ENCODE measurements around the gene PARN.

GRCh38 chr16:14449334-14449733 lies 180.7 kb downstream of the PARN start:
- no peak for TF ChIP-seq CTCF (IDR thresholded peaks at IDR 0.05; ENCODE audit: low read depth, low read length)
- no peak for TF ChIP-seq POLR2A (IDR thresholded peaks at IDR 0.05; ENCODE audit: extremely low read depth, insufficient read length)
- TF ChIP-seq MAX (IDR thresholded peaks at IDR 0.05; ENCODE audit: low read depth, low read length), result no peak
- TF ChIP-seq MYC (IDR thresholded peaks at IDR 0.05; ENCODE audit: low read depth, low read length), result no peak
